ENCODE measurements around the gene MRPS18A. TPM values are rescaled to one million over a fixed set of nuclear protein-coding genes. Genes with fewer than 3 reads are reported as not detected.

Gene MRPS18A
- total and polyA plus RNA-seq, 2 of the 13 experiments (the other 11 are each of a cell fraction or from before 2014, with no cell fraction given) = 87.8 to 89.1 TPM

- 0 out of 2 replicates have a peak, but pooled peaks have one; percentile 40 for TF ChIP-seq RNF2 (conservative IDR thresholded peaks at IDR 0.05; ENCODE audit: low read depth)
- TF ChIP-seq ZNF317 (CRISPR knock-in tag; IDR thresholded peaks at IDR 0.05) = 0 out of 2 replicates have a peak, but pooled peaks have one; percentile 34
- TF ChIP-seq, protein P1, sequence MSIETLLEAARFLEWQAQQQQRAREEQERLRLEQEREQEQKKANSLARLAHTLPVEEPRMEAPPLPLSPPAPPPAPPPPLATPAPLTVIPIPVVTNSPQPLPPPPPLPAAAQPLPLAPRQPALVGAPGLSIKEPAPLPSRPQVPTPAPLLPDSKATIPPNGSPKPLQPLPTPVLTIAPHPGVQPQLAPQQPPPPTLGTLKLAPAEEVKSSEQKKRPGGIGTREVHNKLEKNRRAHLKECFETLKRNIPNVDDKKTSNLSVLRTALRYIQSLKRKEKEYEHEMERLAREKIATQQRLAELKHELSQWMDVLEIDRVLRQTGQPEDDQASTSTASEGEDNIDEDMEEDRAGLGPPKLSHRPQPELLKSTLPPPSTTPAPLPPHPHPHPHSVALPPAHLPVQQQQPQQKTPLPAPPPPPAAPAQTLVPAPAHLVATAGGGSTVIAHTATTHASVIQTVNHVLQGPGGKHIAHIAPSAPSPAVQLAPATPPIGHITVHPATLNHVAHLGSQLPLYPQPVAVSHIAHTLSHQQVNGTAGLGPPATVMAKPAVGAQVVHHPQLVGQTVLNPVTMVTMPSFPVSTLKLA (IDR thresholded peaks at IDR 0.05) = peak; percentile 20; the same call in 1 of the 2 replicates
- no peak for TF ChIP-seq ZSCAN12 (CRISPR knock-in tag; IDR thresholded peaks at IDR 0.05)
- TF ChIP-seq ZNF235 (CRISPR knock-in tag; IDR thresholded peaks at IDR 0.05; ENCODE audit: borderline replicate concordance) = no peak
- TF ChIP-seq NR2F6 (IDR thresholded peaks at IDR 0.05) = no peak
- peak; percentile 63; the same call in 1 of the 2 replicates for TF ChIP-seq NR2F6 (CRISPR knock-in tag; IDR thresholded peaks at IDR 0.05)
- TF ChIP-seq, protein P2, sequence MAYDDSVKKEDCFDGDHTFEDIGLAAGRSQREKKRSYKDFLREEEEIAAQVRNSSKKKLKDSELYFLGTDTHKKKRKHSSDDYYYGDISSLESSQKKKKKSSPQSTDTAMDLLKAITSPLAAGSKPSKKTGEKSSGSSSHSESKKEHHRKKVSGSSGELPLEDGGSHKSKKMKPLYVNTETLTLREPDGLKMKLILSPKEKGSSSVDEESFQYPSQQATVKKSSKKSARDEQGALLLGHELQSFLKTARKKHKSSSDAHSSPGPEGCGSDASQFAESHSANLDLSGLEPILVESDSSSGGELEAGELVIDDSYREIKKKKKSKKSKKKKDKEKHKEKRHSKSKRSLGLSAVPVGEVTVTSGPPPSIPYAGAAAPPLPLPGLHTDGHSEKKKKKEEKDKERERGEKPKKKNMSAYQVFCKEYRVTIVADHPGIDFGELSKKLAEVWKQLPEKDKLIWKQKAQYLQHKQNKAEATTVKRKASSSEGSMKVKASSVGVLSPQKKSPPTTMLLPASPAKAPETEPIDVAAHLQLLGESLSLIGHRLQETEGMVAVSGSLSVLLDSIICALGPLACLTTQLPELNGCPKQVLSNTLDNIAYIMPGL (CRISPR knock-in tag; IDR thresholded peaks at IDR 0.05; ENCODE audit: borderline replicate concordance in 1 of 2, low read depth in 1 of 2) = peak in 1 of 2 experiments; percentile 72; a peak in 2 of 4 replicates
- TF ChIP-seq HIC2 (CRISPR knock-in tag; IDR thresholded peaks at IDR 0.05; ENCODE audit: low read depth) = peak; percentile 72
- TF ChIP-seq ZFYVE20 (CRISPR knock-in tag; IDR thresholded peaks at IDR 0.05; ENCODE audit: borderline replicate concordance, low read depth) = no peak
- TF ChIP-seq DNMT3B (CRISPR knock-in tag; conservative IDR thresholded peaks at IDR 0.05) = peak; percentile 71; the same call in 1 of the 2 replicates
- peak; percentile 73 for TF ChIP-seq SALL2 (CRISPR knock-in tag; IDR thresholded peaks at IDR 0.05)
- peak; percentile 88; the same call in 1 of the 2 replicates for TF ChIP-seq ZKSCAN8 (CRISPR knock-in tag; IDR thresholded peaks at IDR 0.05; ENCODE audit: borderline replicate concordance)
- peak; percentile 68; the same call in 1 of the 2 replicates for TF ChIP-seq SSRP1 (CRISPR knock-in tag; IDR thresholded peaks at IDR 0.05)
- TF ChIP-seq ATRX (CRISPR knock-in tag; IDR thresholded peaks at IDR 0.05; ENCODE audit: borderline replicate concordance) = no peak
- 0 out of 2 replicates have a peak, but pooled peaks have one; percentile 37 for TF ChIP-seq ZNF124 (CRISPR knock-in tag; IDR thresholded peaks at IDR 0.05)
- no peak for TF ChIP-seq ZNF546 (CRISPR knock-in tag; conservative IDR thresholded peaks at IDR 0.05)
- 0 out of 2 replicates have a peak, but pooled peaks have one; percentile 20 for TF ChIP-seq MTA1 (CRISPR knock-in tag; IDR thresholded peaks at IDR 0.05; ENCODE audit: borderline replicate concordance)
- TF ChIP-seq ZNF350 (CRISPR knock-in tag; IDR thresholded peaks at IDR 0.05; ENCODE audit: borderline replicate concordance, low read depth) = peak; percentile 97
- no peak for TF ChIP-seq ATF7-NPFF (CRISPR knock-in tag; IDR thresholded peaks at IDR 0.05; ENCODE audit: low read depth)
- TF ChIP-seq KAT8 (CRISPR knock-in tag; IDR thresholded peaks at IDR 0.05) = peak; percentile 64; the same call in 1 of the 2 replicates
- peak; percentile 86 for TF ChIP-seq TEAD3 (CRISPR knock-in tag; optimal IDR thresholded peaks at IDR 0.05; ENCODE audit: borderline replicate concordance)
- TF ChIP-seq, protein P3, sequence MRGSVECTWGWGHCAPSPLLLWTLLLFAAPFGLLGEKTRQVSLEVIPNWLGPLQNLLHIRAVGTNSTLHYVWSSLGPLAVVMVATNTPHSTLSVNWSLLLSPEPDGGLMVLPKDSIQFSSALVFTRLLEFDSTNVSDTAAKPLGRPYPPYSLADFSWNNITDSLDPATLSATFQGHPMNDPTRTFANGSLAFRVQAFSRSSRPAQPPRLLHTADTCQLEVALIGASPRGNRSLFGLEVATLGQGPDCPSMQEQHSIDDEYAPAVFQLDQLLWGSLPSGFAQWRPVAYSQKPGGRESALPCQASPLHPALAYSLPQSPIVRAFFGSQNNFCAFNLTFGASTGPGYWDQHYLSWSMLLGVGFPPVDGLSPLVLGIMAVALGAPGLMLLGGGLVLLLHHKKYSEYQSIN (CRISPR knock-in tag; IDR thresholded peaks at IDR 0.05; ENCODE audit: borderline replicate concordance) = no peak
Observed at GRCh38 chr6:43724914-43725642, 37.5 kb upstream of the MRPS18A start (continued).

Measured in HepG2 (cell line).